HepG2 (cell line): ENCODE results near the gene NTM.

Source experiments
- ATF3 ChIP-seq: sonication (generic); formaldehyde crosslinking; IDR thresholded peaks from 2 replicates; pipeline ENCODE4 v1.4.0; 2020; ENCODE audit warnings: missing genetic modification reagents
- CTCF ChIP-seq: sonication (generic); formaldehyde crosslinking; IDR thresholded peaks from 2 replicates; pipeline ENCODE4 v1.5.0; 2020; ENCODE audit warnings: mild to moderate bottlenecking, missing genetic modification reagents, moderate library complexity
- EHMT2 ChIP-seq: fragments of 200-600 bp; sonication (generic); IDR thresholded peaks from 2 replicates; pipeline ENCODE4 v1.7.0; 2017; ENCODE audit warnings: antibody characterized with exemption, low read depth, low read length, borderline replicate concordance
- FIP1L1 ChIP-seq: fragments of 200-400 bp; formaldehyde crosslinking; IDR thresholded peaks from 2 replicates; pipeline ENCODE4 v1.6.1; 2018; ENCODE audit warnings: low read depth, mild to moderate bottlenecking, low read length, moderate library complexity, borderline replicate concordance; ENCODE audit not compliant: insufficient read depth
- MEIS2 ChIP-seq: sonication (generic); formaldehyde crosslinking; IDR thresholded peaks from 2 replicates; pipeline ENCODE4 v1.9.0; 2021; ENCODE audit warnings: mild to moderate bottlenecking, missing genetic modification reagents
- PAXIP1 ChIP-seq: sonication (generic); formaldehyde crosslinking; conservative IDR thresholded peaks from 2 replicates; pipeline ENCODE4 v1.4.0; 2020; ENCODE audit warnings: mild to moderate bottlenecking, missing genetic modification reagents, moderate library complexity
- RFX5 ChIP-seq: IDR thresholded peaks from 2 replicates; pipeline ENCODE4 v1.6.1; 2011; ENCODE audit warnings: low read depth, low read length, improper control_type of control experiment
- SKIL ChIP-seq: sonication (generic); formaldehyde crosslinking; IDR thresholded peaks from 2 replicates; pipeline ENCODE4 v1.8.0; 2022; ENCODE audit warnings: missing genetic modification reagents, mild to moderate bottlenecking, moderate library complexity, borderline replicate concordance
- TBL1XR1 ChIP-seq: fragments of 150-350 bp; IDR thresholded peaks from 2 replicates; pipeline ENCODE4 v1.6.1; 2014; ENCODE audit warnings: borderline replicate concordance, low read length; ENCODE audit not compliant: partially characterized antibody
- TEF ChIP-seq: sonication (generic); formaldehyde crosslinking; IDR thresholded peaks from 2 replicates; pipeline ENCODE4 v1.5.0; 2020; ENCODE audit warnings: missing genetic modification reagents

- TF ChIP-seq MEIS2 (CRISPR knock-in tag) (no peak), TBL1XR1 (no peak), EHMT2 (no peak), SKIL (CRISPR knock-in tag) (no peak), PAXIP1 (CRISPR knock-in tag) (no peak), RFX5 (no peak), FIP1L1 (no peak), CTCF (CRISPR knock-in tag) (no peak), ATF3 (CRISPR knock-in tag) (no peak), TEF (CRISPR knock-in tag) (no peak)
These were observed 35.8 kb upstream of the NTM start for GRCh38 chr11:131334601-131335000.
